A204.1 (cell line): ENCODE results near the gene TSC22D2.

Source experiments
- FAIRE-seq: peaks from 2 replicates; lab custom pipeline; 2012; peaks lifted over from hg19 to GRCh38; lab: Jason Lieb, UNC

The TSC22D2 gene

DNA sequence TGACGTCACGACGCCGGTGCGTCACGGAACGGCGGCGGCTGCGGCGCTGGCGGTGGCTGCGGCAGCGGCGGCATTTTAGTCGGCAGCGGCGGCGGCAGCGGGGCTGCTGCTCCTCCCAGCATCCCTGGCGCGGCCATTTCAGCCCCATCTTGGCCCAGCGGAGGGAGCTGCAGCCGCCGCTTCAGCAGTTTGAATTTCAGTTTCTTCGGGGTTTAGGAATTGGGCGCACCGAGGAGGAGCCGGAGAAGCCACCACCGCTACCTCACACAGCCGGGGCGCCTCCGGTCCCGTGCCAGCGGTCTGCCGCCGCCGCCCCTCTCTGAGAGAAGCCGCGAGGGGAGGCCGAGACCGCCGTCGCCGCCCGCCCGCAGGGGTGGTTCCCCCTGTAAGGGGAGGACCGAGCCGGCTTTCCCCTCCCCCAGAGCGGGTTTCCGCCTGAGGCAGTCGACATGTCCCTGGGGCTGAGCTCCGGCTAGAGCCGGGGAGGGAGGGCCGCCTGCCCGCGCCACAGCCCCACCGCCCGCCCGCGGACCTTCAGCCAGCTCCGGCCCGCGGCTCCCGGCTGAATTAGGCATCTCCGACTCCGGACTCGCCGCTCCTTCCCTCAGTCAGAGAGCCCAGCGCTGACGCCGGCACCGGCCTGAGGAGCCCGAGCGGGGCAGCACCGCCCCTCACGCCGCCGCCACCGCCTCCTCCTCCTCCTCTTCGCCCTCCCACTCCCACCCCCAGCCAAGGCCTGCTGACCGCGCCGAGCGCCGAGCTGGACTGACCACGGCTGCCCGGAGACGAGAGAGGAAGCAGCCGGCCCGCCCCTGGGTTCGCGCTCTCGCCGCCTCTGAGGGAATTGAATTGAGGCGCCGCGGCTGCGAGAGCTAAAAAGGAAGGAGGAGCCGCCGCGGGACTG, at the start of gene TSC22D2:
Gene TSC22D2, plus strand, starts transcription at position 78 of the 904 bp plus-strand sequence. CDS start 1,053 bp downstream, outside the sequence.
- FAIRE-seq = no peak

- FAIRE-seq = no peak
Measured at GRCh38 chr3:150359381-150359780, 48.7 kb upstream of the TSC22D2 start.

DNA sequence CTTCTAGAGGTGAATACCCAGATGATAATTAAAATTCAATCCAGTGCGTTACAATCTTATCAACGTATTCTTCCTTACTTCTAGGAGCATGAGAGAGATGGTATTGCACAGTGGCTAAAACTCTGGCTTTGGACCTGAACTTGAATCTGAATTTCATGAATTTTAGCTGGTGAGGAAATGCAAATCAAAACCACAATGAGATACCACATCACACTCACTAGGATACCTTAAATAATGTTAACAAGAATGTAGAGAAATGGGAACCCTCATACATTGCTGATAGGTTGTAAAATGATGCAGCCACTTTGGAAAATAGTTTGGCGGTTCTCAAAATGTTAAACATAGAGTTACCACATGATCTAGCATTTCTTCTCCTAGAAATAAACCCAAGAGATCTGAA, 47.1 kb upstream of the TSC22D2 start:
- no peak for FAIRE-seq

DNA sequence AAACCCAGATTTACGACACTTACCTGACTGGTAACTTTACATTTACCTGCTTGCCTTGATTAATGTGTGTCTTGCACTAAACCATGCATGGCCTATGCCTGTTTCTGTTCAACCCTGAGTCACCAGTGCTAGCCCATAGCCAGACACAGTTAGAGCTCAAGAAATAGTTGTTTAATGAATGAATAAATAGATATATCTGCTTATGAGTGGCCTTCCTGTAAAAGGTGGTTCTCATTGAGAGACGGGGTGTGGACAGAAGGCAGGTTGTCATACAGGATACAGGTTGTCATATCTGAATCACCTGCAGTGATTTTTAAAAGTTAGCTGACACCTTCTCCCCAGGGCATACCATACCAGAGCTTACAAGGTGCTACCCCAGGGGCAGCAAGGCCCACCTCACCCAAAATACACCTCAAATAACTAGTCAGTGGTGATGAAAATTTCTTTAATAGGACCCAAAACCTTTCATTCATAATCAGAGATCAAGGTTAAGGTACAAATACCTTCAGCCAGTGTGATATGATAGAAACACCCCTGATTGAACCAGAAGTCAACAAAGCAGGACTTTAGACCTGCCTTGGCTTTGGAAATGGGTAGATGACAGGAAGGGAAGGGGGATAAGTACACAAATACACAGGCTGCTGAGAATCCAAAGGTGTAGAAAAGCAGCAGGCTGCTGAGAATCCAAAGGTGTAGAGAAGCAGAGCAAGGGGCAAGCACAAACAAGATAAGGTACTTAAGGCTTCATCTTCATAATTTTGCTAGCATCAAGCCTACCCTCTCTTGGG, 45.4 kb upstream of the TSC22D2 start:
- FAIRE-seq = no peak

GRCh38 chr3:150363420-150363819, 44.7 kb upstream of the TSC22D2 start:
- FAIRE-seq = no peak

DNA sequence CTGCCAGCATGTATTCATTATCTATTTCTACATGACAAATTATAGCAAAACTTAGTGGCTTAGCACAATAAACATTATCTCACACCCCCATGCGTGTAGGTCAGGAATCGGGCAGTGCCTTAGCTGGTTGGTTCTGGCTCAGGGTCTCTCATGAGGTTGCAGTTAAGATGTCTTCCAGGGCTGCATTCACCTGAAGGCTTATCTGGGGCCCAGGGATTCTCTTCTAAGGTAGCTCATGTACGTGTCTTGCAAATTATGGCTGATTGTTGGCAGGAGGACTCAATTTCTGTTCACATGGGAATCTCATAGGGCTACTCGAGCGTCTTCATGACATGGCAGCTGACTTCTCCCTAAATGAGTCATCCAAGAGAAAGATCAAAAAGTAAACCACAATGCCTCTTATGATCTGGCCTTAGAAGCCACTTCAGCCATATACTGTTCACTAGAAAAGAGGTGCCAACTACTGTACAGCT, 42.9 kb upstream of the TSC22D2 start:
- no peak for FAIRE-seq

DNA sequence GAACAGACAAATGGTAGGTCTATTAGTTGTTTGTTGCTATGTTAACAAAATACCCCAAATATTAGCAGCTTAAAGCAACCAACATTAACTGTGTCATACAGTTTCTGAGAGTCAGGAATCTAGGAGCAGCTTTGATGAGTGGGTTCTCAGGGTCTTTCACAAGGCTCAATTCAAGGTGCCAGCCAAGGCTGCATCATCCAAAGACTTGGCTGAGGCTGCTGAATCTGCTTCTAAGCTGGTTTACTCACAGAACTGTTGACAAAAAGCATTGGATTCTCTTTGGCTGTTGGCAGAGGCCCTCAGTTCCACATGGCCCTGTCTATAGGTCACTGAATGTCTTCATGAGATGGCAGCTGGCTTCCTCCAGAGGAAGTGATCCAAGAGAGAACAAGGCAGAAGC, 40.3 kb upstream of the TSC22D2 start:
- FAIRE-seq = no peak

DNA sequence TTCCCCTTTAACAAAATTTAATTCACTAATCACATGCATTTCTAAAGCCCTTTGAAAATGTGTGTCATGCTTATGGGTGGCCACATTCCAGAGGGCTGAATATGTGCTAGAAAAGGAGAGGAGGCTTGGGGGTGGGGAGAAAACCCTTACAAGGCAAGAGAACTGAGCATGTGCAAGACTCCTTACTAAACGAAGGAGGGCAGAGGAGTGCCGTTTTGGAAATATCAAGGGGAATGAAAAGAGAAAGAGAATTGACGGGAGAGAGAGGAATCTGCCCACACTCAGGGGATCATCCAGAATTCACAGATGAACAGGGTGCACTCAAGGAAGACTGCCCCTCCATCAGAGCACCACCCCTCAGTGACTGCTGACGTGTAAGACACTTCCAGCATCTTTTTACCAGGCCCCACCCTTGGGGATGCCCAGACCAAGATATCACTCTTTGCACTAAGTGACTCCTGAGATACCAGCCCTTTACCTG, 37.9 kb upstream of the TSC22D2 start:
- no peak for FAIRE-seq

GRCh38 chr3:150370999-150371398, 37.1 kb upstream of the TSC22D2 start:
- no peak for FAIRE-seq

GRCh38 chr3:150371741-150372254, 36.3 kb upstream of the TSC22D2 start:
- no peak for FAIRE-seq

DNA sequence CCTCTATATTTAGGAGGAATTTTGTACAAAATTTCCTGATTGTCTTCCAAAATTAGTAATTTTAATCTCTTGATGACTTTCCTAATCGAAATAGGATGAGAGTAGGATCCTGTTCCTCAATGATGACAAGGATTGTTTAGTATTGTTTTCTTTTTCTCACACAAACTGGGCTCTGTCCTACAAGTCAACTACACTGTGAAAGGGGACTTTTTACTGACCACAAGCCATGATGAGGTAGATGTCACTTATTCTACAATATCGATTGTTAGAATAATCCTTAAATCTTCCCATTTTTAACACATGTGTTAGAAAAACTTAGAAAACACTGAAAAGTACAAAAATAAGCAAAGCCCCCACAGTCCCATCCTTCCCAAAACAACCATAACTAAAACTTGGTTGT, 35.8 kb upstream of the TSC22D2 start:
- no peak for FAIRE-seq

DNA sequence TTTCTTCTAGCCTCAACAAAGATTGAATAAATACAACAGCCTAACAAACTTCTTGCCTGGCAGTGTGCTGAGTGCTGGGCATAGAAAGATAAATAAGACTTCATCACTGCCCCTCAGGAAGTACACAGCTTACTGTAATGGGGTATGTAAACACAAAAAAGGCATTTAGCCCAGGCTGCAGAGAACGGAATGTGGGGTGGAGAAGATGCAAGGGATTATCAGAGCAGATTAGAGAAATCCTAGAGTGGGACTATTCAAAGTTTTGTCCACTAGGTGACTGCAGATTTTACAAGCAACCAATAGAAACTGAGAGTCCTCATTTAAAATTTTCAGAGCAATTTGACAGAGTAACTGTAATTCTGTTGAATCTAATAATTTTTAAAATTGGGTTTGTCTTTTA, 35.4 kb upstream of the TSC22D2 start:
- no peak for FAIRE-seq

DNA sequence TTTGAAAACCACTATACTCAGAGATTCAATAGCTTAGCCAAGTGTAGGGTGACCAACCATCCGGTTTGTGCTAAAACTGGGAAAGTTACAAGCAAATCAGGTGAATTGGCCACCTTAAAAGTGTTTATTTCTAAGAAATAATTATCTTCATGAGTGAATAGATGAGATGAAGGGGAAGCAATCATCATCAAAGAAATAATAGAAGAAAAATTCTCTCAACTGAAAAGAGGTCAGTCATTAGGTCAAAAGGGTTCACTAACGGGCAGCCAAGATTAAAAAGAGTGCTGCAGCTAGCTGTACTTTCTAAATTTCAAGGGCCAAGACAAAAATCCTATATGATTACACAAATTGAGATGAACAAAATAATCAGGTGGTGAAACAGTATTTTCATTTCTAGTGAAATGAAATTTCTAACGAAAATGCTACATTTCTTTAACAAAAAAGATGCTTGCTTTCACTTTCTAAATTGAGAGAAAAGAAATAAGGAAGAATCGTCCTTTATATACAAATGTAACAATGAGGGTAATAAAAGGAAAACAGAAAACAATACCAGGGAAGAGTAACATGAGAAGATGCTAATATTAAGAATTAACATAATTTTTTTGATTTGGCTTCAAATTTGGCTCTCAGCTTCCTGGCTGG, 34.7 kb upstream of the TSC22D2 start:
- FAIRE-seq = no peak

GRCh38 chr3:150374975-150375374, 33.1 kb upstream of the TSC22D2 start:
- FAIRE-seq = no peak

- FAIRE-seq = no peak
Measured at GRCh38 chr3:150376001-150376848, 31.9 kb upstream of the TSC22D2 start.

- no peak for FAIRE-seq
Measured at GRCh38 chr3:150377601-150378300, 30.3 kb upstream of the TSC22D2 start.

DNA sequence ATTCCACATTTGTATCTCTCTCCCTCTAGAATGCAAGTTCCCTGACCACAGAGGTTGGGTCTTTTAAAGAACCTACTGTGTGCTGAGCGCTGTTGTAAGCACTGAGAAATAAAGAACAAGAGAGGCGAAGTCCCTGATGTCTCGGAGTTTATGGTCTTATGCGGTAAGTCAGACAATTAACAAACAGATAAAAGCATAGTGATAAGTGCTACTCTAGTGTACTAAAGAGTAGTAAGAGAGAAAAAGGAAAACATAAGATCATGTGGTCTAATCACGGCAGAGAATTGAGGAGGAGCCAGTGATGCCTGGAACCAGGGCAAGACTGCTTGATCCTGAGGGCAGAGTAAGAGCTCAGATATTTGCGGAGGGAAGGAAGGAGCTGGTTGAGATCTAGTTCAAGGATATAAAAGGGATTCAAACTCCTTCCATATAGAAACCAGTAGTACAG, 29.8 kb upstream of the TSC22D2 start:
- no peak for FAIRE-seq

GRCh38 chr3:150379469-150379868, 28.6 kb upstream of the TSC22D2 start:
- no peak for FAIRE-seq

- FAIRE-seq = no peak
Measured at GRCh38 chr3:150384296-150385212, 23.5 kb upstream of the TSC22D2 start.
